NCI-H1417 treated with DMSO at 0.1 percent for 48 hours (cell line): ENCODE results near the gene UBN2.

Experiments
- DNase-seq: peaks from one replicate; lab custom pipeline; 2025; lab: John Stamatoyannopoulos, UW

Gene UBN2

DNA sequence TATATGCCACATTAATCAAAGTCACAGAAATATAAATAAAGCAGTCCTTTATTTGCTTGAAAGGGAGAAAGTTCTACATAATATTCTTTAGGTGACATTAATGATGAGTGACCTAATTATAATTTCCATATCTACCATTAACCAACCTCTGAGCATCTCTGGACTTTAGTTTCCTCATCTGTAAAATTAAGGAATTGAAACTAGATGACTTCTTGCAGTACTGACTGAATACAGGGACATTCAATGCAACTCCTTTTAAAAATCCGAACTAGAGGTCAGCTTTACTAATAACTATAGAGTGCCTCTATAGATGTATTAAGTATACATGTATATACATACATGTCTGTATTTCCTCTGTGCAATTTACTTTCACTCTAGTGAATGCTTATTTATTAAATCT lies 114.0 kb downstream of the UBN2 start:
- no peak for DNase-seq

DNA sequence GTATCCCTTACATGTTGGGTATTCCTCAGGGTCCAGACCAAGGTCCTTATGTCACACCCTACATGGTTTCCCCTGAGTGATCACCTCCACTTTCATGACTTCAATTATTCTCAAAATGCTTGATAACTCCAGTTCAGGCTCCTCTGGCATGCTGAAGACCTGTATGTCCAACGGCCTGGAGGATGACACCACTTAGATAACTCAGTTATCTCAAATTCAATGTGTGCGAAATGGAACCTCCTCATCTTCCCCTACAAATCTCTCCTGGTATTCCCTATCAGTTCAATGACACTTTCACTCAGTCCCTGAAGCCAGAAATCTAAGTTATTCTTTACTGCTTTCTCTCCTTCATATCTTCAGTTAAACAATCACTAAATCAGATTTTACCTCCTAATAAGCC lies 120.0 kb downstream of the UBN2 start:
- DNase-seq: no peak

DNA sequence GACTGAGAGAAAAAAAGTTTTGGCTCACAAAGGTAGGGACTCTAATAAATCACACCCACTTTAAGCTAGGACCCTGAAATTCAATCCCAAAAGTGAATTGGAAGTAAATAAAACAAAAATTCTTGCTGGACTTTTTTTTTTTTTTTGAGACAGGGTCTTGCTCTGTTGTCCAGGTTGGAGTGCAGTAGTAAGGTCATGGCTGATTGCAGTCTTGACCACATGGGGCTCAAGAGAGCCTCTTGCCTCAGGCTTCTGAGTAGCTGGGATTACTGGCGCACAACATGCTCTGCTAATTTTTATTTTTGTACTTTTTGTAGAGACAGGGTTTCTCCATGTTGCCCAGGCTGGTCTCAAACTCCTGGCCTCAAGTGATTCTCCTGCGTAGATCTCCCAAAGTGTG lies 123.7 kb downstream of the UBN2 start:
- no peak for DNase-seq

DNA sequence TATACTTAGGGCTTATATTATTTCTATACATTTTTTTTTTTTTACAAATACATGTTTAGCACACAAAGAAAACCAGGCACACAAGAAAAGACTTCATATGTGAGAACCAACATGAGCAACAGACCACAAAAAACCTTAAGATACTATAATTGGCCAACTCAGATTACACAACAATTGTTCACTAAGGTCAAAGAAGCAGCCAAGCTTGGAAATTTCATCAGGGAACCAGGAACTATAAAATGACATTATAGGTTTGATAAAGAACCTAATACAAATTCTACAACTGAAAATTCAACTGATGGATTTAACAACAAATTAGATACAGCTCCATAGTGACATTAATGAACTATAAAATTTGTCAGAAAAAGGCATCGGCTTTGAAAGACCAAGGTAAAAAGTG lies 124.3 kb downstream of the UBN2 start:
- DNase-seq: no peak
